ENCODE data around the gene CYTH2. TPM values are rescaled to one million over a fixed set of nuclear protein-coding genes. Genes with fewer than 3 reads are reported as not detected.

CYTH2 gene
- total and polyA plus RNA-seq, 2 of the 8 experiments (the other 6 are each of a cell fraction or from before 2014, with no cell fraction given) = 43.7 to 71.4 TPM

DNA sequence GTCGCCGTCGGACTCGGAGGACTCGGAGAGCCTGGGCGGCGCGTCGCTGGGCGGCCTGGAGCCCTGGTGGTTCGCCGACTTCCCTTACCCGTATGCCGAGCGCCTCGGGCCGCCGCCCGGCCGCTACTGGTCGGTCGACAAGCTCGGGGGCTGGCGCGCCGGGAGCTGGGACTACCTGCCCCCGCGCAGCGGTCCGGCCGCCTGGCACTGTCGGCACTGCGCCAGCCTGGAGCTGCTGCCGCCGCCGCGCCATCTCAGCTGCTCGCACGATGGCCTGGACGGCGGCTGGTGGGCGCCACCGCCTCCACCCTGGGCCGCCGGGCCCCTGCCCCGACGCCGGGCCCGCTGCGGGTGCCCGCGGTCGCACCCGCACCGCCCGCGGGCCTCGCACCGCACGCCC, 25.9 kb upstream of the CYTH2 start:
- Histone ChIP-seq H4K20me1 (replicated peaks in 1 of 2; ENCODE audit: control insufficient read depth in 1 of 2, insufficient read depth in 2 of 2, low read length in 2 of 2) (peaks cover 0 to 3% of the 10 kb centered on the region in 2 experiments), H2BK15ac (ENCODE audit: low read length) (no peak overlapping the region)
- CTCF ChIA-PET (ENCODE audit: partially characterized antibody) = interaction anchor here (0.6 to 1.0 kb wide), 2 partner anchors 53 to 67 kb away, joined by 3 to 4 read pairs; no protein-coding TSS in a partner anchor

More for the DNA sequence above, 25.9 kb upstream of the CYTH2 start:
- H3K56ac ChIP-seq (replicated peaks; ENCODE audit: insufficient read length, low read depth, low read length) = no peak overlapping the region
- H3K79me2 ChIP-seq (ENCODE audit: control insufficient read depth in 1 of 2, insufficient read depth in 2 of 2, low read length in 2 of 2) = peaks cover 0 to 8% of the 10 kb centered on the region in 2 experiments; a peak in 2 of 4 replicates
- no peak overlapping the region for H4K5ac ChIP-seq (ENCODE audit: insufficient read length, low read depth, low read length)
- H3K23ac ChIP-seq (ENCODE audit: insufficient read length) = no peak overlapping the region
- no peak overlapping the region for H2BK20ac ChIP-seq (ENCODE audit: low read length)
- H3K4me3 ChIP-seq (ENCODE audit: extremely low read depth in 1 of 4, insufficient read depth in 2 of 4, low read depth in 3 of 4, low read length in 4 of 4) = no peak overlapping the region
- no peak overlapping the region for H3K9ac ChIP-seq (replicated peaks in 1 of 4; ENCODE audit: extremely low read depth in 1 of 4, low read depth in 3 of 4, low read length in 3 of 4)
- H3K4me1 ChIP-seq (replicated peaks in 1 of 4; ENCODE audit: control insufficient read depth in 3 of 4, insufficient read depth in 4 of 4, low read length in 3 of 4) = peaks cover 0 to 5% (median 4%) of the 10 kb centered on the region in 4 experiments; a peak in 4 of 7 replicates
- no peak overlapping the region for H3K27ac ChIP-seq (ENCODE audit: low read depth, low read length)
- FAIRE-seq (no peak), DNase-seq (ENCODE audit: low read depth in 1 of 2, low spot score in 2 of 2) (no peak)
- H2AFZ ChIP-seq (ENCODE audit: low read length) = no peak overlapping the region
- H3K79me1 ChIP-seq (ENCODE audit: low read depth, low read length) = no peaks in the 10 kb centered on the region; the same call in 1 of the 2 replicates
- H3K18ac ChIP-seq (ENCODE audit: extremely low read depth, low read length) = no peak overlapping the region
- 98% methylated on average over 34 of the region's 60 CpGs; no CpG with 5 or more reads in 1 of the 2 experiments for WGBS, 2 experiments (ENCODE audit: extremely low coverage in 1 of 2, insufficient coverage in 1 of 2, insufficient read length in 1 of 2, insufficient replicate concordance in 2 of 2, low coverage in 1 of 2, low lambda C conversion rate in 2 of 2, missing lambda C conversion rate in 1 of 2)
- H3K14ac ChIP-seq (ENCODE audit: insufficient read length) = no peak overlapping the region
- peaks cover 9% of the 10 kb centered on the region for H3K23me2 ChIP-seq (ENCODE audit: low read depth, low read length)
- H3K27me3 ChIP-seq (replicated peaks in 1 of 4; ENCODE audit: control insufficient read depth in 3 of 4, extremely low read depth in 1 of 4, insufficient read depth in 3 of 4, low read length in 3 of 4) = no peaks in the 10 kb centered on the region
- H4K8ac ChIP-seq (ENCODE audit: extremely low read depth, insufficient read depth, low read length) = no peak overlapping the region
- H3K4me2 ChIP-seq (ENCODE audit: insufficient read depth in 1 of 2, low read depth in 2 of 2, low read length in 2 of 2) = no peak overlapping the region
- peaks cover 3 to 13% (median 8%) of the 10 kb centered on the region in 4 experiments; a peak in 7 of 8 replicates for H3K36me3 ChIP-seq (ENCODE audit: control insufficient read depth in 2 of 4, insufficient read depth in 4 of 4, low read length in 3 of 4)
- POLR2A ChIA-PET (ENCODE audit: partially characterized antibody) = interaction anchor here (0.9 to 1.4 kb wide), 7 partner anchors 10 to 52 kb away, joined by 3 to 9 read pairs (median 4); partner anchors contain the start of gene KDELR1
- H2AK5ac ChIP-seq (ENCODE audit: low read depth, low read length) = no peak overlapping the region
- no peak overlapping the region for H2BK12ac ChIP-seq (ENCODE audit: low read depth, low read length)
- H4K91ac ChIP-seq (replicated peaks; ENCODE audit: insufficient read length, low read length) = no peak overlapping the region
- no peak overlapping the region for H2BK120ac ChIP-seq (replicated peaks; ENCODE audit: low read depth, low read length)
- H2BK5ac ChIP-seq (ENCODE audit: low read depth, low read length) = no peak overlapping the region
- H3K9me3 ChIP-seq (ENCODE audit: insufficient read depth in 2 of 2, low read depth in 1 of 2, low read length in 1 of 2) = no peaks in the 10 kb centered on the region
- H3K4ac ChIP-seq (replicated peaks; ENCODE audit: insufficient read length, low read depth, low read length) = no peak overlapping the region
- no peak for TF ChIP-seq CHD2 (IDR thresholded peaks at IDR 0.05; ENCODE audit: low read length)
- TF ChIP-seq PHF8 (conservative IDR thresholded peaks at IDR 0.05; ENCODE audit: low read depth, low read length) = no peak
- TF ChIP-seq POU5F1 (IDR thresholded peaks at IDR 0.05; ENCODE audit: low read depth, low read length) = no peak
- no peak for TF ChIP-seq YY1 (IDR thresholded peaks at IDR 0.05; ENCODE audit: low read depth, low read length)
- TF ChIP-seq SIRT6 (IDR thresholded peaks at IDR 0.05; ENCODE audit: low read length) = no peak
- TF ChIP-seq KDM1A (IDR thresholded peaks at IDR 0.05; ENCODE audit: borderline replicate concordance, low read length) = no peak
